IMR-90 (cell line): ENCODE measurements around the gene PALMD. TPM values are rescaled to one million over a fixed set of nuclear protein-coding genes. Genes with fewer than 3 reads are reported as not detected.

ENCODE experiments used
- ATAC-seq: fragments of 200-7000 bp; cut with Tn5 transposase; 2 replicates; pipeline ENCODE4 v1.9.1; 2020; ENCODE audit warnings: low read depth, mild to moderate bottlenecking, moderate library complexity
- BruUV-seq: library from RNA; stranded (reverse); fragments of 400-500 nt; replicated peaks from 2 replicates; lab custom pipeline; 2021; lab: Mats Ljungman, UMichigan
- CTCF ChIA-PET: fragments of 300-600 bp; formaldehyde crosslinking; extraction: SDS; loops from one replicate; lab custom pipeline; 2021; ENCODE audit warnings: antibody characterized with exemption; lab: Yijun Ruan, JAX
- POLR2A ChIA-PET: fragments of 300-600 bp; sonication (Branson Sonifier 250); formaldehyde crosslinking; loops from one replicate; lab custom pipeline; 2022; ENCODE audit warnings: antibody characterized with exemption; ENCODE audit not compliant: unreplicated experiment; lab: Charles Lee
- DNase-seq: peaks from one replicate; pipeline ENCODE4 v3.0.0; 2013
- H2AFZ ChIP-seq: replicated peaks from 2 replicates; pipeline ENCODE3; 2013; ENCODE audit warnings: low read length, mild to moderate bottlenecking; ENCODE audit not compliant: poor library complexity
- H2AK5ac ChIP-seq: 2 replicates; pipeline ENCODE4 v1.6.1; 2013; ENCODE audit warnings: low read depth, low read length, inconsistent platforms
- H2AK9ac ChIP-seq: replicated peaks from 2 replicates; pipeline ENCODE3; 2013; ENCODE audit warnings: mild to moderate bottlenecking, low read depth, low read length, moderate library complexity; ENCODE audit not compliant: poor library complexity
- H2BK120ac ChIP-seq: 2 replicates; pipeline ENCODE4 v1.6.1; 2013; ENCODE audit warnings: low read depth, low read length, inconsistent platforms
- H2BK15ac ChIP-seq: 3 replicates; pipeline ENCODE4 v1.6.1; 2013; ENCODE audit warnings: low read depth, low read length, inconsistent platforms
- H2BK20ac ChIP-seq: 2 replicates; pipeline ENCODE4 v1.6.1; 2013; ENCODE audit warnings: low read depth, mild to moderate bottlenecking, inconsistent platforms, low read length, moderate library complexity
- H2BK5ac ChIP-seq: 2 replicates; pipeline ENCODE4 v1.6.1; 2013; ENCODE audit warnings: mild to moderate bottlenecking, low read depth, low read length, inconsistent platforms; ENCODE audit not compliant: poor library complexity, severe bottlenecking
- H3K14ac ChIP-seq: replicated peaks from 2 replicates; pipeline ENCODE4 v1.6.1; 2013; ENCODE audit warnings: low read depth, low read length, inconsistent platforms
- H3K18ac ChIP-seq: 2 replicates; pipeline ENCODE4 v1.6.1; 2013; ENCODE audit warnings: low read depth, low read length, control low read depth
- H3K23ac ChIP-seq: 2 replicates; pipeline ENCODE4 v1.6.1; 2013; ENCODE audit warnings: low read depth, low read length, inconsistent platforms
- H3K27ac ChIP-seq: 2 replicates; pipeline ENCODE4 v1.5.1; 2013; ENCODE audit warnings: mild to moderate bottlenecking, control low read depth, low read length; ENCODE audit not compliant: insufficient read depth
- H3K27me3 ChIP-seq: 2 replicates; pipeline ENCODE4 v1.6.1; 2013; ENCODE audit warnings: low read length; ENCODE audit not compliant: control insufficient read depth, insufficient read depth
- H3K36me3 ChIP-seq: 2 replicates; pipeline ENCODE4 v1.6.1; 2013; ENCODE audit warnings: low read length, mixed read lengths; ENCODE audit not compliant: control insufficient read depth, insufficient read depth
- H3K4ac ChIP-seq: 2 replicates; pipeline ENCODE4 v1.6.1; 2013; ENCODE audit warnings: low read depth, low read length, inconsistent platforms
- H3K4me1 ChIP-seq: 2 replicates; pipeline ENCODE4 v1.6.1; 2013; ENCODE audit warnings: low read length, mixed read lengths; ENCODE audit not compliant: control insufficient read depth, insufficient read depth
- H3K4me2 ChIP-seq: 2 replicates; pipeline ENCODE4 v1.6.1; 2013; ENCODE audit warnings: low read depth, mild to moderate bottlenecking, control low read depth, low read length, moderate library complexity
- H3K4me3 ChIP-seq: 2 replicates; pipeline ENCODE4 v1.5.1; 2013; ENCODE audit warnings: low read depth, mild to moderate bottlenecking, control low read depth, low read length, moderate library complexity; ENCODE audit not compliant: insufficient read depth
- H3K56ac ChIP-seq: 2 replicates; pipeline ENCODE4 v1.6.1; 2013; ENCODE audit warnings: low read length, inconsistent platforms; ENCODE audit not compliant: insufficient read depth; ENCODE audit errors: extremely low read depth
- H3K79me1 ChIP-seq, 2 experiments: 2 replicates each; pipeline ENCODE4 v1.6.1; 2013; ENCODE audit warnings: low read length in 2 of 2, inconsistent platforms in 1 of 2, low read depth in 1 of 2
- H3K9ac ChIP-seq: 2 replicates; pipeline ENCODE4 v1.6.1; 2013; ENCODE audit warnings: low read depth, low read length, control low read depth
- H3K9me1 ChIP-seq: 2 replicates; pipeline ENCODE4 v1.6.1; 2013; ENCODE audit warnings: low read length, inconsistent platforms; ENCODE audit not compliant: insufficient read depth
- H3K9me3 ChIP-seq: 2 replicates; pipeline ENCODE4 v1.6.1; 2013; ENCODE audit warnings: low read length; ENCODE audit not compliant: control insufficient read depth, insufficient read depth
- H4K20me1 ChIP-seq: 2 replicates; pipeline ENCODE4 v1.6.1; 2013; ENCODE audit warnings: low read length, inconsistent platforms; ENCODE audit not compliant: insufficient read depth
- H4K5ac ChIP-seq: 2 replicates; pipeline ENCODE4 v1.6.1; 2013; ENCODE audit warnings: mild to moderate bottlenecking, low read depth, low read length, control low read depth
- H4K8ac ChIP-seq, 2 experiments: 2 replicates each; pipeline ENCODE4 v1.6.1; 2013; ENCODE audit warnings: low read depth in 2 of 2, low read length in 2 of 2, control low read depth in 1 of 2, inconsistent platforms in 1 of 2
- H4K91ac ChIP-seq: 2 replicates; pipeline ENCODE4 v1.6.1; 2013; ENCODE audit warnings: low read depth, low read length, inconsistent platforms; ENCODE audit not compliant: insufficient read depth
- CEBPB ChIP-seq: IDR thresholded peaks from 2 replicates; pipeline ENCODE4 v1.6.1; 2012; ENCODE audit warnings: low read depth, low read length, improper control_type of control experiment
- USF2 ChIP-seq: fragments of 150-350 bp; IDR thresholded peaks from 2 replicates; pipeline ENCODE4 v1.6.1; 2017; ENCODE audit warnings: mild to moderate bottlenecking, antibody characterized with exemption, low read length, low read depth
- WGBS, 2 experiments: methylation state at CpG; one replicate each; pipeline versions ENCODE4 v1.1.5 to v1.1.7; 2013; ENCODE audit warnings: missing lambda C conversion rate in 2 of 2; ENCODE audit not compliant: insufficient read length in 1 of 2; ENCODE audit errors: extremely low coverage in 2 of 2; 5-methylcytosine and 5-hydroxymethylcytosine counted together
- dilution Hi-C: fragments of 300-500 bp; cut with HindIII; formaldehyde crosslinking; loops from one replicate; pipeline ENCODE4 v1.14.3; 2018; ENCODE audit warnings: low sequenced_read_pairs; ENCODE audit not compliant: unreplicated experiment
- in situ Hi-C: fragments of 300-500 bp; cut with MboI; formaldehyde crosslinking; loops from 3 replicates; pipeline ENCODE4 v1.14.3; 2019; ENCODE audit warnings: low sequenced_read_pairs, inconsistent platforms, mixed read lengths
- intact Hi-C: fragments of 100-400 bp; cut with micrococcal nuclease; formaldehyde crosslinking; loops from 2 replicates; pipeline ENCODE4 v1.10.0; 2022
- polyA plus RNA-seq, 3 experiments: library from polyadenylated mRNA; depleted of rRNA; stranded (reverse); fragments of >200 nt; gene quantifications; 2 replicates each; pipeline ENCODE4 v1.2.3, GENCODE V29; 2012; ENCODE audit warnings: low replicate concordance in 1 of 3
- total RNA-seq: library from RNA; depleted of rRNA; stranded (reverse); fragments of >200 nt; gene quantifications from 2 replicates; pipeline ENCODE4 v1.2.3, GENCODE V29; 2012

The PALMD gene
- total and polyA plus RNA-seq, 2 of the 4 experiments (the other 2 are of a cell fraction), result 0.51 to 0.72 TPM

DNA sequence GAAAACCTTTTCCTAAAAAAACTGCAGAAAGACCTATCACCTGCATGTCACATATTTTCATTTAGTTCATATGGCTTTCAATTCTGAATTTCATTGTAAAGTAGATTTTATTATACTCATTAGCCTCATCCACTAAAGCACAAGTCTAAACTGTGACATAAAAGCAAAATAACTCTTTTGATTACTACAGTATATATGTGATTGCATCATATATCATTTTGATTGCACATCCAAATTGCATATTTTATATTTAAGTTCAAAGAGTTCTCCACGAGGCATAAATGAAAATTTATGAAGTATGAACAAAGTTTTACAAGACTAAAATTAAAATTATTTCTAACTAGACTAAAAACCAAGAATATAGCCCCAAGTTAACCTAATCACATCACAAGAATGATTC, 19.3 kb downstream of the PALMD start:
- no peak overlapping the region for H3K18ac ChIP-seq

More for the DNA sequence above, 19.3 kb downstream of the PALMD start:
- intact Hi-C loops, result no loop called here
- Histone ChIP-seq H4K91ac (no peak overlapping the region), H3K14ac (no peak overlapping the region), H3K9me3 (no peaks in the 10 kb centered on the region), H3K4ac (no peak overlapping the region), H3K27ac (no peak overlapping the region), H2AFZ (no peak overlapping the region), H4K20me1 (no peaks in the 10 kb centered on the region), H3K36me3 (no peaks in the 10 kb centered on the region), H3K9me1 (peaks cover 5% of the 10 kb centered on the region; the same call in 1 of the 2 replicates), H3K9ac (no peak overlapping the region), H4K5ac (no peak overlapping the region), H3K27me3 (no peaks in the 10 kb centered on the region), H3K4me1 (no peaks in the 10 kb centered on the region), H2BK15ac (no peak overlapping the region), H2AK5ac (no peak overlapping the region), H2BK120ac (no peak overlapping the region), H2BK5ac (no peak overlapping the region), H3K4me2 (no peak overlapping the region), H2BK20ac (no peak overlapping the region), H2AK9ac (no peak overlapping the region), H3K4me3 (no peak overlapping the region), H3K79me1 (no peaks in the 10 kb centered on the region), H4K8ac (no peak overlapping the region), H3K23ac (no peak overlapping the region), H3K56ac (no peak overlapping the region)
- no peak for DNase-seq
- in situ Hi-C loops, result no loop called here
- WGBS, 2 experiments, result no CpG with 5 or more reads among the region's 1 CpG
- ATAC-seq, result no peak
- no TSS peak for BruUV-seq
- ChIA-PET CTCF (interaction anchor here (1.1 kb wide), 1 partner anchor 17 kb away, joined by 3 read pairs; no protein-coding TSS in a partner anchor), POLR2A (no interaction called here)
- no peak for TF ChIP-seq USF2
- peak; percentile 77 for TF ChIP-seq CEBPB
- dilution Hi-C loops, result no loop called here
